ENCODE measurements around the gene SIRT5. TPM values are rescaled to one million over a fixed set of nuclear protein-coding genes. Genes with fewer than 3 reads are reported as not detected.
A peak's percentile ranks its signal among the peaks of the same experiment; 100 is the strongest.

The SIRT5 gene
- total RNA-seq, 1 experiment from 2014 or later, result 14.3 TPM

DNA sequence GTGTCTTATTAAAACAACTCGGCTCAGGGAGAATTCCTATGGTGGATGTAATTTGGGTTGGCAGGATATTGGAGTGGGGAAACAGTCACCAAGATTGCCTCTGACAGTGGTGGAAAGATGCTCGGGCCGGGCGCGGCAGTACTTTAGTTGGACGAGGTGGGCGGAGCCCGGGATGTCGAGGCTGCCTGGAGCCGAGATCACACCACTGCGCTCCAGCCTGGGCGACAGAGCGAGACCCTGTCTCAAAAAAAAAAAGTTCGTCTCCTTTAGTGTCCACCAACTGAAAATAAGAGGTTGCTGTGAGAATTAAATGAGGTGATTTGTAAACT lies 41.4 kb downstream of the SIRT5 start:
- H3K4me2 ChIP-seq (ENCODE audit: insufficient read depth, insufficient read length, low read length), result peak overlapping the region; percentile 61
- no peak overlapping the region for H3K14ac ChIP-seq (ENCODE audit: insufficient read depth, low read length)
- H3K4ac ChIP-seq (ENCODE audit: low read depth, low read length), result no peak overlapping the region
- H4K8ac ChIP-seq (replicated peaks; ENCODE audit: insufficient read length, low read depth, low read length), result no peak overlapping the region
- Mint-ChIP-seq H3K9me3 (no peaks in the 10 kb centered on the region; a peak in 1 of 5 replicates), H3K27me3 (ENCODE audit: low read depth) (peaks cover 3% of the 10 kb centered on the region; the same call in 1 of the 2 replicates), H3K4me3 (peak overlapping the region; percentile 99 to 100), H3K4me1 (peaks cover 18 to 24% of the 10 kb centered on the region in 2 experiments), H3K27ac (peak overlapping the region; percentile 74 to 97 (median 91)), H3K36me3 (ENCODE audit: insufficient read depth in 1 of 3, low read depth in 3 of 3) (peaks cover 7 to 51% (median 39%) of the 10 kb centered on the region in 3 experiments; a peak in 6 of 7 replicates)
- H3K79me2 ChIP-seq (ENCODE audit: insufficient read depth, low read length), result peaks cover 4% of the 10 kb centered on the region; the same call in 1 of the 2 replicates
- H2AK5ac ChIP-seq (ENCODE audit: insufficient read length, low read length), result no peak overlapping the region
- H2BK12ac ChIP-seq (ENCODE audit: insufficient read length, low read depth, low read length), result no peak overlapping the region
- DNase-seq, result no peak
- no peaks in the 10 kb centered on the region for H3K4me1 ChIP-seq (ENCODE audit: insufficient read depth, low read length)
- no peaks in the 10 kb centered on the region for H3K27me3 ChIP-seq (ENCODE audit: insufficient read depth, low read length)
- no peak overlapping the region for H3K23ac ChIP-seq (ENCODE audit: insufficient read length, low read depth, low read length)
- peak overlapping the region; percentile 82 for H3K9ac ChIP-seq (ENCODE audit: extremely low read depth, insufficient read length, low read length)
- no peaks in the 10 kb centered on the region for H4K20me1 ChIP-seq (ENCODE audit: control insufficient read depth, insufficient read depth, insufficient read length)
- H3K79me1 ChIP-seq (ENCODE audit: insufficient read depth, low read depth, low read length, poor library complexity, severe bottlenecking), result peaks cover 3% of the 10 kb centered on the region
- no CpG with 5 or more reads among the region's 14 CpGs for WGBS (ENCODE audit: extremely low coverage, insufficient read length, low lambda C conversion rate)
- no peak overlapping the region for H4K5ac ChIP-seq (ENCODE audit: insufficient read length, low read depth, low read length)
- no peak overlapping the region for H2BK5ac ChIP-seq (ENCODE audit: insufficient read length, low read length)
- H3K23me2 ChIP-seq (ENCODE audit: insufficient read length, low read depth, low read length, poor library complexity, severe bottlenecking), result peaks cover 8% of the 10 kb centered on the region
- H3K9me3 ChIP-seq (ENCODE audit: control insufficient read depth, low read depth, low read length), result no peaks in the 10 kb centered on the region
- no peak overlapping the region for H3T11ph ChIP-seq (ENCODE audit: low read length)
- no peak overlapping the region for H2BK120ac ChIP-seq (ENCODE audit: low read depth, low read length, poor library complexity, severe bottlenecking)
- H3K56ac ChIP-seq (ENCODE audit: insufficient read length, low read depth, low read length), result no peak overlapping the region
- no peak overlapping the region for H2AFZ ChIP-seq (ENCODE audit: low read length)
- no peak overlapping the region for H2BK15ac ChIP-seq (ENCODE audit: low read depth, low read length)
- no peak overlapping the region for H4K91ac ChIP-seq (ENCODE audit: insufficient read length, low read depth, low read length)
- no peak overlapping the region for H3K27ac ChIP-seq (ENCODE audit: insufficient read length, low read depth, low read length)
- TF ChIP-seq, protein P1, sequence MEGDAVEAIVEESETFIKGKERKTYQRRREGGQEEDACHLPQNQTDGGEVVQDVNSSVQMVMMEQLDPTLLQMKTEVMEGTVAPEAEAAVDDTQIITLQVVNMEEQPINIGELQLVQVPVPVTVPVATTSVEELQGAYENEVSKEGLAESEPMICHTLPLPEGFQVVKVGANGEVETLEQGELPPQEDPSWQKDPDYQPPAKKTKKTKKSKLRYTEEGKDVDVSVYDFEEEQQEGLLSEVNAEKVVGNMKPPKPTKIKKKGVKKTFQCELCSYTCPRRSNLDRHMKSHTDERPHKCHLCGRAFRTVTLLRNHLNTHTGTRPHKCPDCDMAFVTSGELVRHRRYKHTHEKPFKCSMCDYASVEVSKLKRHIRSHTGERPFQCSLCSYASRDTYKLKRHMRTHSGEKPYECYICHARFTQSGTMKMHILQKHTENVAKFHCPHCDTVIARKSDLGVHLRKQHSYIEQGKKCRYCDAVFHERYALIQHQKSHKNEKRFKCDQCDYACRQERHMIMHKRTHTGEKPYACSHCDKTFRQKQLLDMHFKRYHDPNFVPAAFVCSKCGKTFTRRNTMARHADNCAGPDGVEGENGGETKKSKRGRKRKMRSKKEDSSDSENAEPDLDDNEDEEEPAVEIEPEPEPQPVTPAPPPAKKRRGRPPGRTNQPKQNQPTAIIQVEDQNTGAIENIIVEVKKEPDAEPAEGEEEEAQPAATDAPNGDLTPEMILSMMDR (conservative IDR thresholded peaks at IDR 0.05), result no peak
- no peak overlapping the region for H2BK20ac ChIP-seq (ENCODE audit: low read depth, low read length, poor library complexity, severe bottlenecking)
- no peak overlapping the region for H3K18ac ChIP-seq (ENCODE audit: insufficient read length, low read depth, low read length)
